Mesendoderm (in vitro differentiated cells): ENCODE measurements around the gene WDR83.

ENCODE experiments used
- small RNA-seq: library from polyadenylated mRNA; stranded (forward); fragments of <200 nt; extraction: miRNeasy Mini kit (QIAGEN cat#:217004); gene quantifications from one replicate; pipeline ENCODE3, GENCODE V24; 2013; ENCODE audit not compliant: insufficient read depth

Gene WDR83

Small RNA genes lying within 50 kb of the gene (small RNA-seq; reads per million reads assigned to genes)
- 18.6 reads per million, percentile 91 among the genes with 10 or more reads in this experiment for gene SNORD41
